ENCODE data around the gene ITGA8. TPM values are rescaled to one million over a fixed set of nuclear protein-coding genes. Genes with fewer than 3 reads are reported as not detected.

ITGA8 gene
- total RNA-seq, 1 donor from 2014 or later: 0.13 TPM

- no peaks in the 10 kb centered on the region for H3K27me3 ChIP-seq (ENCODE audit: control insufficient read depth, insufficient read depth, low read length)
- DNase-seq (ENCODE audit: low read depth): no peak
- TF ChIP-seq CTCF (IDR thresholded peaks at IDR 0.05; ENCODE audit: insufficient read depth, low read length, poor library complexity, severe bottlenecking): no peak
- no peaks in the 10 kb centered on the region for H3K36me3 ChIP-seq (ENCODE audit: control insufficient read depth, insufficient read depth, low read length)
- no peak overlapping the region for H3K4me3 ChIP-seq (ENCODE audit: low read depth, low read length)
These were observed 147.1 kb downstream of the ITGA8 start for GRCh38 chr10:15572531-15573045.

GRCh38 chr10:15571575-15571974 lies 148.1 kb downstream of the ITGA8 start:
- DNase-seq (ENCODE audit: low read depth): no peak
- Histone ChIP-seq H3K36me3 (ENCODE audit: control insufficient read depth, insufficient read depth, low read length) (no peaks in the 10 kb centered on the region), H3K4me3 (ENCODE audit: low read depth, low read length) (no peak overlapping the region), H3K27me3 (ENCODE audit: control insufficient read depth, insufficient read depth, low read length) (no peaks in the 10 kb centered on the region)
- TF ChIP-seq CTCF (IDR thresholded peaks at IDR 0.05; ENCODE audit: insufficient read depth, low read length, poor library complexity, severe bottlenecking): no peak

GRCh38 chr10:15570738-15571339 lies 148.9 kb downstream of the ITGA8 start:
- H3K36me3 ChIP-seq (ENCODE audit: control insufficient read depth, insufficient read depth, low read length): no peaks in the 10 kb centered on the region
- H3K27me3 ChIP-seq (ENCODE audit: control insufficient read depth, insufficient read depth, low read length): no peaks in the 10 kb centered on the region
- H3K4me3 ChIP-seq (ENCODE audit: low read depth, low read length): no peak overlapping the region
- no peak for TF ChIP-seq CTCF (IDR thresholded peaks at IDR 0.05; ENCODE audit: insufficient read depth, low read length, poor library complexity, severe bottlenecking)
- no peak for DNase-seq (ENCODE audit: low read depth)

GRCh38 chr10:15567952-15568351 lies 151.8 kb downstream of the ITGA8 start:
- H3K36me3 ChIP-seq (ENCODE audit: control insufficient read depth, insufficient read depth, low read length): no peaks in the 10 kb centered on the region
- no peak for TF ChIP-seq CTCF (IDR thresholded peaks at IDR 0.05; ENCODE audit: insufficient read depth, low read length, poor library complexity, severe bottlenecking)
- DNase-seq (ENCODE audit: low read depth): no peak
- no peaks in the 10 kb centered on the region for H3K27me3 ChIP-seq (ENCODE audit: control insufficient read depth, insufficient read depth, low read length)
- no peak overlapping the region for H3K4me3 ChIP-seq (ENCODE audit: low read depth, low read length)

- Histone ChIP-seq H3K27me3 (ENCODE audit: control insufficient read depth, insufficient read depth, low read length) (no peaks in the 10 kb centered on the region), H3K4me3 (ENCODE audit: low read depth, low read length) (no peak overlapping the region), H3K36me3 (ENCODE audit: control insufficient read depth, insufficient read depth, low read length) (no peaks in the 10 kb centered on the region)
- DNase-seq (ENCODE audit: low read depth): no peak
- no peak for TF ChIP-seq CTCF (IDR thresholded peaks at IDR 0.05; ENCODE audit: insufficient read depth, low read length, poor library complexity, severe bottlenecking)
These were observed 156.5 kb downstream of the ITGA8 start for GRCh38 chr10:15563246-15563645.

GRCh38 chr10:15562578-15562977 lies 157.1 kb downstream of the ITGA8 start:
- no peak for DNase-seq (ENCODE audit: low read depth)
- no peak overlapping the region for H3K4me3 ChIP-seq (ENCODE audit: low read depth, low read length)
- H3K27me3 ChIP-seq (ENCODE audit: control insufficient read depth, insufficient read depth, low read length): no peaks in the 10 kb centered on the region
- H3K36me3 ChIP-seq (ENCODE audit: control insufficient read depth, insufficient read depth, low read length): no peaks in the 10 kb centered on the region
- no peak for TF ChIP-seq CTCF (IDR thresholded peaks at IDR 0.05; ENCODE audit: insufficient read depth, low read length, poor library complexity, severe bottlenecking)

Measured in kidney epithelial cell (primary cell).